Naive thymus-derived CD4-positive, alpha-beta T cell (primary cell): ENCODE measurements around the gene CENPVL3. TPM values are rescaled to one million over a fixed set of nuclear protein-coding genes. Genes with fewer than 3 reads are reported as not detected.

ENCODE experiments used
- polyA plus RNA-seq, 2 donors: library from polyadenylated mRNA; unstranded; fragments of 300-500 nt; fragmentation: Illumina TruSeq; gene quantifications; one replicate each; pipeline ENCODE4 v1.2.3, GENCODE V29; 2021
- total RNA-seq, 6 experiments: library from RNA in 5 of 6; stranded (reverse) in 5 of 6; gene quantifications; 1 replicate in 5 of 6; 2 replicates in 1 of 6; pipeline ENCODE4 v1.2.3 and lab custom pipeline; 2021 to 2026

CENPVL3 gene
- total and polyA plus RNA-seq, 7 experiments from 2014 or later: 0.12 TPM; not detected in 6

Other genes starting within 250 kb of the CENPVL3 start
- gene NUDT11, start 122.3 kb downstream of the CENPVL3 start, total RNA-seq: 1 to 10 TPM in 1 of 5 experiments, under 1 TPM in 3, not detected in 1; 0.13 to 1.2 (median 0.47) TPM
- gene NUDT11, start 122.3 kb downstream of the CENPVL3 start, polyA plus RNA-seq: under 1 TPM in 1 of 2 donors, not detected in 1; 0.09 TPM
- not detected for gene CENPVL2, start 63.9 kb upstream of the CENPVL3 start, total RNA-seq
- not detected for gene CENPVL2, start 63.9 kb upstream of the CENPVL3 start, polyA plus RNA-seq
- gene CENPVL1, start 91.6 kb upstream of the CENPVL3 start, total RNA-seq: not detected
- gene CENPVL1, start 91.6 kb upstream of the CENPVL3 start, polyA plus RNA-seq: not detected
- 10 to 100 TPM in 3 of 5 experiments, 1 to 10 TPM in 2; 5.0 to 14.5 (median 13.1) TPM for gene GSPT2, start 124.5 kb upstream of the CENPVL3 start, total RNA-seq
- 10 to 100 TPM in 1 of 2 donors, 1 to 10 TPM in 1; 8.9 to 12.1 TPM for gene GSPT2, start 124.5 kb upstream of the CENPVL3 start, polyA plus RNA-seq